ENCODE results near the gene LYZL1. TPM values are rescaled to one million over a fixed set of nuclear protein-coding genes. Genes with fewer than 3 reads are reported as not detected.

The LYZL1 gene
- total RNA-seq, 1 experiment from 2014 or later: not detected

- H3K4me2 ChIP-seq (ENCODE audit: low read length): no peak overlapping the region
- H3K9ac ChIP-seq (ENCODE audit: low read length): no peak overlapping the region
- H3K27ac ChIP-seq (ENCODE audit: low read depth, low read length): no peak overlapping the region
- ATAC-seq (no peak), DNase-seq (ENCODE audit: low read depth, low spot score) (no peak)
- TF ChIP-seq CTCF (IDR thresholded peaks at IDR 0.05 in 2 of 3, conservative IDR thresholded peaks at IDR 0.05 in 1 of 3; ENCODE audit: borderline replicate concordance in 1 of 3, insufficient read depth in 1 of 3, low read depth in 2 of 3, low read length in 2 of 3): no peak
- no peak for TF ChIP-seq EZH2 (IDR thresholded peaks at IDR 0.05)
- no peak for TF ChIP-seq EZH2phosphoT487 (IDR thresholded peaks at IDR 0.05; ENCODE audit: borderline replicate concordance)
- TF ChIP-seq SP1 (IDR thresholded peaks at IDR 0.05; ENCODE audit: low read depth): no peak
- no peak for TF ChIP-seq CBX3 (IDR thresholded peaks at IDR 0.05; ENCODE audit: low read depth)
- TF ChIP-seq ZBTB33 (IDR thresholded peaks at IDR 0.05; ENCODE audit: extremely low read depth, insufficient replicate concordance, low read length): no peak
- no peak for TF ChIP-seq EGR1 (IDR thresholded peaks at IDR 0.05; ENCODE audit: low read depth)
- no peak for TF ChIP-seq ZFX (IDR thresholded peaks at IDR 0.05)
- H3K9me3 ChIP-seq (ENCODE audit: control insufficient read depth in 1 of 2, insufficient read depth in 1 of 2, low read depth in 1 of 2, low read length in 2 of 2): no peaks in the 10 kb centered on the region
- H3K27me3 ChIP-seq (ENCODE audit: insufficient read depth, low read length): no peaks in the 10 kb centered on the region
- intact Hi-C loops (cut with micrococcal nuclease): no loop called here
- H2AFZ ChIP-seq (ENCODE audit: low read depth, low read length, poor library complexity, severe bottlenecking): no peak overlapping the region
- H3K79me2 ChIP-seq (ENCODE audit: insufficient read depth, low read length): no peaks in the 10 kb centered on the region
- CTCF ChIA-PET: no interaction called here
- BruUV-seq (replicated peaks): no TSS peak
- H3K4me1 ChIP-seq (ENCODE audit: control insufficient read depth in 1 of 2, insufficient read depth in 2 of 2, low read length in 2 of 2): no peaks in the 10 kb centered on the region
- no peak overlapping the region for H3K4me3 ChIP-seq (replicated peaks in 1 of 2; ENCODE audit: low read depth in 1 of 2, low read length in 2 of 2)
- POLR2A ChIA-PET: no interaction called here
- RAD21 ChIA-PET (ENCODE audit: low non-redundant PET in 1 of 2, low total read pairs in 2 of 2, uncharacterized antibody in 2 of 2, unreplicated experiment in 2 of 2): no interaction called here
- H3K9me2 ChIP-seq (ENCODE audit: insufficient read depth): no peaks in the 10 kb centered on the region
- no peaks in the 10 kb centered on the region for H4K20me1 ChIP-seq (ENCODE audit: insufficient read depth)
- H3K36me3 ChIP-seq (ENCODE audit: control insufficient read depth in 1 of 2, insufficient read depth in 2 of 2, low read length in 2 of 2): no peaks in the 10 kb centered on the region
Measured at GRCh38 chr10:29277296-29277695, 11.6 kb upstream of the LYZL1 start.
